ENCODE data around the gene DLL1.

Gene DLL1

GRCh38 chr6:170306324-170307079 lies 15.6 kb upstream of the DLL1 start, which contains the start of gene FAM120B:
TSS of gene FAM120B (plus strand) at chr6:170306758. CDS start at chr6:170317391, 10,633 bp downstream.
- peak within 1 kb of the TSS; percentile 92 to 97 (median 95) for H3K4me3 Mint-ChIP-seq
- H3K36me3 Mint-ChIP-seq (ENCODE audit: low read depth): peaks cover 21% of the 10 kb centered on the region
- peaks cover 5% of the 10 kb centered on the region for H3K27me3 Mint-ChIP-seq (ENCODE audit: low read depth)
- peaks cover 13% of the 10 kb centered on the region for H3K9me3 Mint-ChIP-seq
- H3K4me1 Mint-ChIP-seq: peaks cover 36% of the 10 kb centered on the region
- peak within 1 kb of the TSS; percentile 61 to 92 (median 89) for H3K27ac Mint-ChIP-seq
- TF ChIP-seq CTCF (IDR thresholded peaks at IDR 0.05; ENCODE audit: unreplicated experiment in 3 of 3): no peak

- Mint-ChIP-seq H3K27ac (peak overlapping the region in 2 of 3 experiments; percentile 15 to 55), H3K4me3 (peak overlapping the region; percentile 92 to 97 (median 95)), H3K4me1 (peaks cover 29% of the 10 kb centered on the region), H3K36me3 (ENCODE audit: low read depth) (peaks cover 22% of the 10 kb centered on the region), H3K27me3 (ENCODE audit: low read depth) (peaks cover 7% of the 10 kb centered on the region), H3K9me3 (peaks cover 15% of the 10 kb centered on the region)
- no peak for TF ChIP-seq CTCF (IDR thresholded peaks at IDR 0.05; ENCODE audit: unreplicated experiment in 3 of 3)
Observed at GRCh38 chr6:170305805-170306323, 15.0 kb upstream of the DLL1 start.

- peaks cover 48% of the 10 kb centered on the region for H3K27me3 Mint-ChIP-seq (ENCODE audit: low read depth)
Observed at GRCh38 chr6:170301184-170301583, 10.3 kb upstream of the DLL1 start.

GRCh38 chr6:170298688-170299087 lies 7.8 kb upstream of the DLL1 start:
- H3K36me3 Mint-ChIP-seq (ENCODE audit: low read depth): peaks cover 19% of the 10 kb centered on the region
- TF ChIP-seq CTCF (IDR thresholded peaks at IDR 0.05; ENCODE audit: unreplicated experiment in 3 of 3): no peak

More at GRCh38 chr6:170301184-170301583, 10.3 kb upstream of the DLL1 start:
- Mint-ChIP-seq H3K9me3 (peaks cover 23% of the 10 kb centered on the region), H3K27ac (no peak overlapping the region), H3K36me3 (ENCODE audit: low read depth) (peaks cover 26% of the 10 kb centered on the region), H3K4me1 (peaks cover 10% of the 10 kb centered on the region), H3K4me3 (no peak overlapping the region)
- TF ChIP-seq CTCF (IDR thresholded peaks at IDR 0.05; ENCODE audit: unreplicated experiment in 3 of 3): no peak

GRCh38 chr6:170297576-170298330 lies 6.9 kb upstream of the DLL1 start:
- Mint-ChIP-seq H3K27me3 (ENCODE audit: low read depth) (peaks cover 79% of the 10 kb centered on the region), H3K4me3 (peak overlapping the region; percentile 44 to 56 (median 53)), H3K27ac (no peak overlapping the region), H3K4me1 (peaks cover 34% of the 10 kb centered on the region), H3K9me3 (peaks cover 18% of the 10 kb centered on the region), H3K36me3 (ENCODE audit: low read depth) (peaks cover 15% of the 10 kb centered on the region)
- TF ChIP-seq CTCF (IDR thresholded peaks at IDR 0.05; ENCODE audit: unreplicated experiment in 3 of 3): no peak

More at GRCh38 chr6:170298688-170299087, 7.8 kb upstream of the DLL1 start:
- H3K27ac Mint-ChIP-seq: no peak overlapping the region
- peaks cover 69% of the 10 kb centered on the region for H3K27me3 Mint-ChIP-seq (ENCODE audit: low read depth)
- H3K4me3 Mint-ChIP-seq: no peak overlapping the region
- H3K9me3 Mint-ChIP-seq: peaks cover 19% of the 10 kb centered on the region
- H3K4me1 Mint-ChIP-seq: peaks cover 25% of the 10 kb centered on the region
